GM12873 (cell line): Measurements from ENCODE around the gene ADIPOR2.
A peak's percentile ranks its signal among the peaks of the same experiment; 100 is the strongest.

ENCODE experiments used
- TF ChIP-seq, protein P1 (sequence below): IDR thresholded peaks from 2 replicates; pipeline ENCODE4 v1.5.1; 2012; ENCODE audit warnings: low read depth, mild to moderate bottlenecking, moderate library complexity, low read length, control low read depth; ENCODE audit not compliant: insufficient read depth; ENCODE audit errors: missing control alignments

Gene ADIPOR2

GRCh38 chr12:1797011-1797901 is 106.4 kb downstream of the ADIPOR2 start:
- TF ChIP-seq, protein P1, sequence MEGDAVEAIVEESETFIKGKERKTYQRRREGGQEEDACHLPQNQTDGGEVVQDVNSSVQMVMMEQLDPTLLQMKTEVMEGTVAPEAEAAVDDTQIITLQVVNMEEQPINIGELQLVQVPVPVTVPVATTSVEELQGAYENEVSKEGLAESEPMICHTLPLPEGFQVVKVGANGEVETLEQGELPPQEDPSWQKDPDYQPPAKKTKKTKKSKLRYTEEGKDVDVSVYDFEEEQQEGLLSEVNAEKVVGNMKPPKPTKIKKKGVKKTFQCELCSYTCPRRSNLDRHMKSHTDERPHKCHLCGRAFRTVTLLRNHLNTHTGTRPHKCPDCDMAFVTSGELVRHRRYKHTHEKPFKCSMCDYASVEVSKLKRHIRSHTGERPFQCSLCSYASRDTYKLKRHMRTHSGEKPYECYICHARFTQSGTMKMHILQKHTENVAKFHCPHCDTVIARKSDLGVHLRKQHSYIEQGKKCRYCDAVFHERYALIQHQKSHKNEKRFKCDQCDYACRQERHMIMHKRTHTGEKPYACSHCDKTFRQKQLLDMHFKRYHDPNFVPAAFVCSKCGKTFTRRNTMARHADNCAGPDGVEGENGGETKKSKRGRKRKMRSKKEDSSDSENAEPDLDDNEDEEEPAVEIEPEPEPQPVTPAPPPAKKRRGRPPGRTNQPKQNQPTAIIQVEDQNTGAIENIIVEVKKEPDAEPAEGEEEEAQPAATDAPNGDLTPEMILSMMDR: no peak

GRCh38 chr12:1797991-1798640 is 107.2 kb downstream of the ADIPOR2 start:
- TF ChIP-seq, protein P1: no peak

- TF ChIP-seq, protein P1: no peak
These were observed 107.8 kb downstream of the ADIPOR2 start for GRCh38 chr12:1798641-1799020.

GRCh38 chr12:1799051-1799881 is 108.4 kb downstream of the ADIPOR2 start:
- TF ChIP-seq, protein P1: no peak

GRCh38 chr12:1799882-1800400 is 109.1 kb downstream of the ADIPOR2 start:
- TF ChIP-seq, protein P1: no peak

GRCh38 chr12:1800401-1801302 is 109.8 kb downstream of the ADIPOR2 start:
- TF ChIP-seq, protein P1: peak; percentile 78
